Naive B cell (primary cell): ENCODE data around the gene RAD51B. TPM values are rescaled to one million over a fixed set of nuclear protein-coding genes. Genes with fewer than 3 reads are reported as not detected.

ENCODE experiments used
- ATAC-seq, 2 donors: fragments of 150-1000 bp; cut with Tn5 transposase; 2 replicates each; pipeline ENCODE4 v1.10.0; 2021; ENCODE audit warnings: low read depth in 2 of 2, mild to moderate bottlenecking in 2 of 2, moderate library complexity in 2 of 2
- DNase-seq: peaks from one replicate; pipeline ENCODE4 v3.0.0; 2022
- H3K27ac Mint-ChIP-seq, 6 donors: one replicate each; pipeline ENCODE4 v1.8.0; 2020 to 2022; ENCODE audit warnings: mild to moderate bottlenecking in 6 of 6, mixed read lengths in 6 of 6, moderate library complexity in 5 of 6, inconsistent platforms in 2 of 6
- H3K27me3 Mint-ChIP-seq, 3 donors: one replicate each; pipeline ENCODE4 v1.8.0; 2021 to 2022; ENCODE audit warnings: mixed read lengths in 3 of 3, mild to moderate bottlenecking in 1 of 3
- H3K36me3 Mint-ChIP-seq, 2 donors: one replicate each; pipeline ENCODE4 v1.8.0; 2020 to 2022; ENCODE audit warnings: mixed read lengths in 2 of 2, inconsistent platforms in 1 of 2, mild to moderate bottlenecking in 1 of 2
- H3K4me1 Mint-ChIP-seq, 3 donors: one replicate each; pipeline ENCODE4 v1.8.0; 2020 to 2022; ENCODE audit warnings: mixed read lengths in 3 of 3, inconsistent platforms in 1 of 3, mild to moderate bottlenecking in 1 of 3, moderate library complexity in 1 of 3
- H3K4me3 Mint-ChIP-seq, 8 donors: one replicate each; pipeline ENCODE4 v1.8.0; 2020 to 2022; ENCODE audit warnings: mild to moderate bottlenecking in 8 of 8, mixed read lengths in 8 of 8, moderate library complexity in 8 of 8, inconsistent platforms in 2 of 8
- H3K9me3 Mint-ChIP-seq, 7 donors: one replicate each; pipeline ENCODE4 v1.8.0; 2020 to 2022; ENCODE audit warnings: mixed read lengths in 7 of 7, mild to moderate bottlenecking in 5 of 7, inconsistent platforms in 2 of 7, moderate library complexity in 1 of 7
- polyA plus RNA-seq, 6 donors: library from polyadenylated mRNA; unstranded; fragments of 300-500 nt; fragmentation: Illumina TruSeq; gene quantifications; one replicate each; pipeline ENCODE4 v1.2.3, GENCODE V29; 2021; ENCODE audit warnings: low read depth in 6 of 6

Gene RAD51B
- polyA plus RNA-seq, 6 donors from 2014 or later = 27.4 to 37.2 (median 31.8) TPM

GRCh38 chr14:67886191-67886590 lies 66.6 kb downstream of the RAD51B start:
- Mint-ChIP-seq H3K27me3 (no peaks in the 10 kb centered on the region), H3K9me3 (no peaks in the 10 kb centered on the region), H3K36me3 (no peaks in the 10 kb centered on the region), H3K4me3 (no peak overlapping the region), H3K4me1 (peaks cover 0 to 5% (median 4%) of the 10 kb centered on the region in 3 donors), H3K27ac (peak overlapping the region in 1 of 6 donors; percentile 66)
- DNase-seq (no peak), ATAC-seq (no peak)

GRCh38 chr14:67887478-67887877 lies 67.9 kb downstream of the RAD51B start:
- H3K9me3 Mint-ChIP-seq = no peaks in the 10 kb centered on the region
- ATAC-seq (no peak), DNase-seq (no peak)
- H3K36me3 Mint-ChIP-seq = no peaks in the 10 kb centered on the region
- no peak overlapping the region for H3K4me3 Mint-ChIP-seq
- H3K27ac Mint-ChIP-seq = no peak overlapping the region
- H3K4me1 Mint-ChIP-seq = no peaks in the 10 kb centered on the region
- no peaks in the 10 kb centered on the region for H3K27me3 Mint-ChIP-seq

- H3K9me3 Mint-ChIP-seq = no peaks in the 10 kb centered on the region
- no peak overlapping the region for H3K4me3 Mint-ChIP-seq
- no peak overlapping the region for H3K27ac Mint-ChIP-seq
- ATAC-seq (no peak), DNase-seq (no peak)
- H3K36me3 Mint-ChIP-seq = no peaks in the 10 kb centered on the region
- no peaks in the 10 kb centered on the region for H3K27me3 Mint-ChIP-seq
- H3K4me1 Mint-ChIP-seq = no peaks in the 10 kb centered on the region
These were observed 69.9 kb downstream of the RAD51B start for GRCh38 chr14:67889455-67889854.

- DNase-seq = no peak
- H3K9me3 Mint-ChIP-seq = no peaks in the 10 kb centered on the region
- H3K27me3 Mint-ChIP-seq = no peaks in the 10 kb centered on the region
- H3K4me1 Mint-ChIP-seq = no peaks in the 10 kb centered on the region
- H3K36me3 Mint-ChIP-seq = peaks cover 0 to 5% of the 10 kb centered on the region in 2 donors
- no peak overlapping the region for H3K27ac Mint-ChIP-seq
- ATAC-seq = no peak
- no peak overlapping the region for H3K4me3 Mint-ChIP-seq
These were observed 73.0 kb downstream of the RAD51B start for GRCh38 chr14:67892466-67893100.

GRCh38 chr14:67900231-67900630 lies 80.7 kb downstream of the RAD51B start:
- ATAC-seq (no peak), DNase-seq (no peak)
- peaks cover 21 to 32% of the 10 kb centered on the region in 2 donors for H3K36me3 Mint-ChIP-seq
- no peak overlapping the region for H3K4me3 Mint-ChIP-seq
- no peaks in the 10 kb centered on the region for H3K4me1 Mint-ChIP-seq
- H3K27ac Mint-ChIP-seq = no peak overlapping the region
- no peaks in the 10 kb centered on the region for H3K27me3 Mint-ChIP-seq
- peaks cover 4 to 22% (median 11%) of the 10 kb centered on the region in 7 donors for H3K9me3 Mint-ChIP-seq

GRCh38 chr14:67908052-67908754 lies 88.6 kb downstream of the RAD51B start:
- H3K9me3 Mint-ChIP-seq = peaks cover 0 to 18% (median 7%) of the 10 kb centered on the region in 7 donors
- H3K27ac Mint-ChIP-seq = no peak overlapping the region
- peaks cover 0 to 11% (median 3%) of the 10 kb centered on the region in 3 donors for H3K4me1 Mint-ChIP-seq
- H3K27me3 Mint-ChIP-seq = no peaks in the 10 kb centered on the region
- H3K4me3 Mint-ChIP-seq = no peak overlapping the region
- DNase-seq (no peak), ATAC-seq (no peak)
- H3K36me3 Mint-ChIP-seq = peaks cover 25 to 29% of the 10 kb centered on the region in 2 donors

GRCh38 chr14:67911562-67911961 lies 92.0 kb downstream of the RAD51B start:
- H3K27ac Mint-ChIP-seq = no peak overlapping the region
- DNase-seq = no peak
- H3K9me3 Mint-ChIP-seq = no peaks in the 10 kb centered on the region
- no peaks in the 10 kb centered on the region for H3K27me3 Mint-ChIP-seq
- H3K36me3 Mint-ChIP-seq = peaks cover 9 to 10% of the 10 kb centered on the region in 2 donors
- H3K4me3 Mint-ChIP-seq = no peak overlapping the region
- no peak for ATAC-seq
- H3K4me1 Mint-ChIP-seq = peaks cover 0 to 3% (median 2%) of the 10 kb centered on the region in 3 donors

- Mint-ChIP-seq H3K27me3 (no peaks in the 10 kb centered on the region), H3K27ac (no peak overlapping the region), H3K4me1 (peaks cover 0 to 5% (median 0%) of the 10 kb centered on the region in 3 donors), H3K4me3 (no peak overlapping the region), H3K9me3 (no peaks in the 10 kb centered on the region), H3K36me3 (peaks cover 0 to 4% of the 10 kb centered on the region in 2 donors)
- no peak for DNase-seq
- no peak for ATAC-seq
These were observed 96.9 kb downstream of the RAD51B start for GRCh38 chr14:67916430-67916829.

GRCh38 chr14:67917006-67917405 lies 97.4 kb downstream of the RAD51B start:
- ATAC-seq = no peak
- Mint-ChIP-seq H3K27ac (no peak overlapping the region), H3K4me1 (peaks cover 3 to 10% (median 4%) of the 10 kb centered on the region in 3 donors), H3K36me3 (peaks cover 0 to 4% of the 10 kb centered on the region in 2 donors), H3K4me3 (no peak overlapping the region), H3K27me3 (no peaks in the 10 kb centered on the region), H3K9me3 (no peaks in the 10 kb centered on the region)
- no peak for DNase-seq

- Mint-ChIP-seq H3K4me3 (no peak overlapping the region), H3K9me3 (no peaks in the 10 kb centered on the region), H3K4me1 (peaks cover 6 to 14% (median 12%) of the 10 kb centered on the region in 3 donors), H3K36me3 (peaks cover 0 to 4% of the 10 kb centered on the region in 2 donors), H3K27me3 (no peaks in the 10 kb centered on the region), H3K27ac (no peak overlapping the region)
- DNase-seq (no peak), ATAC-seq (no peak)
These were observed 99.3 kb downstream of the RAD51B start for GRCh38 chr14:67918838-67919237.

GRCh38 chr14:67919259-67920032 lies 99.9 kb downstream of the RAD51B start:
- peaks cover 6 to 14% (median 12%) of the 10 kb centered on the region in 3 donors for H3K4me1 Mint-ChIP-seq
- no peak overlapping the region for H3K4me3 Mint-ChIP-seq
- H3K36me3 Mint-ChIP-seq = peaks cover 5 to 10% of the 10 kb centered on the region in 2 donors
- H3K27ac Mint-ChIP-seq = no peak overlapping the region
- ATAC-seq (no peak), DNase-seq (no peak)
- no peaks in the 10 kb centered on the region for H3K27me3 Mint-ChIP-seq
- H3K9me3 Mint-ChIP-seq = peaks cover 0 to 4% (median 0%) of the 10 kb centered on the region in 7 donors

- ATAC-seq = no peak
- Mint-ChIP-seq H3K27ac (peak overlapping the region in 1 of 6 donors; percentile 28), H3K9me3 (peaks cover 10 to 62% (median 47%) of the 10 kb centered on the region in 7 donors), H3K4me3 (no peak overlapping the region), H3K27me3 (no peaks in the 10 kb centered on the region), H3K36me3 (peaks cover 48 to 54% of the 10 kb centered on the region in 2 donors), H3K4me1 (peaks cover 4 to 10% (median 5%) of the 10 kb centered on the region in 3 donors)
- DNase-seq = no peak
These were observed 107.2 kb downstream of the RAD51B start for GRCh38 chr14:67926821-67927220.

- H3K27me3 Mint-ChIP-seq = no peaks in the 10 kb centered on the region
- H3K4me3 Mint-ChIP-seq = no peak overlapping the region
- DNase-seq (no peak), ATAC-seq (no peak)
- peaks cover 0 to 6% (median under 1%) of the 10 kb centered on the region in 3 donors for H3K4me1 Mint-ChIP-seq
- peaks cover 48 to 54% of the 10 kb centered on the region in 2 donors for H3K36me3 Mint-ChIP-seq
- H3K9me3 Mint-ChIP-seq = peaks cover 10 to 62% (median 47%) of the 10 kb centered on the region in 7 donors
- no peak overlapping the region for H3K27ac Mint-ChIP-seq
These were observed 107.7 kb downstream of the RAD51B start for GRCh38 chr14:67927244-67927643.
